Right kidney (tissue), 1 donor: ENCODE measurements around the gene ESYT3.
"Not testable (repeated sequence)": the region's sequence is repeated elsewhere in the genome, so short reads cannot be mapped to it uniquely, and the experiment has no call there.

Experiments used
- DNase-seq: peaks from one replicate; pipeline ENCODE4 v3.0.0-alpha.2; 2016

Gene ESYT3

GRCh38 chr3:138412821-138413551 is 21.4 kb upstream of the ESYT3 start:
- DNase-seq: no peak

- not testable (repeated sequence) for DNase-seq
Observed at GRCh38 chr3:138416236-138416635, 18.2 kb upstream of the ESYT3 start.

GRCh38 chr3:138417559-138417982 is 16.8 kb upstream of the ESYT3 start:
- DNase-seq: peak; percentile 37

GRCh38 chr3:138418601-138419206 is 15.7 kb upstream of the ESYT3 start:
- no peak for DNase-seq

- no peak for DNase-seq
Observed at GRCh38 chr3:138423316-138423715, 11.1 kb upstream of the ESYT3 start.

- no peak for DNase-seq
Observed at GRCh38 chr3:138424323-138424722, 10.1 kb upstream of the ESYT3 start.

GRCh38 chr3:138426211-138426610 is 8.2 kb upstream of the ESYT3 start:
- DNase-seq: no peak

- DNase-seq: not testable (repeated sequence)
Observed at GRCh38 chr3:138426754-138427153, 7.7 kb upstream of the ESYT3 start.

- no peak for DNase-seq
Observed at GRCh38 chr3:138429665-138430064, 4.8 kb upstream of the ESYT3 start.

- DNase-seq: no peak
Observed at GRCh38 chr3:138432576-138433240, 1.7 kb upstream of the ESYT3 start.

GRCh38 chr3:138433892-138434275 is 532 bp upstream of the ESYT3 start:
- DNase-seq: no peak

- no peak for DNase-seq
Observed at GRCh38 chr3:138434875-138435772, 708 bp downstream of the ESYT3 start.

GRCh38 chr3:138435840-138436239 is 1.4 kb downstream of the ESYT3 start:
- no peak for DNase-seq

- no peak for DNase-seq
Observed at GRCh38 chr3:138437281-138437680, 2.9 kb downstream of the ESYT3 start.

- no peak for DNase-seq
Observed at GRCh38 chr3:138438896-138439295, 4.5 kb downstream of the ESYT3 start.

- DNase-seq: no peak
Observed at GRCh38 chr3:138439646-138440045, 5.2 kb downstream of the ESYT3 start.

GRCh38 chr3:138440121-138440521 is 5.7 kb downstream of the ESYT3 start:
- DNase-seq: no peak

GRCh38 chr3:138440596-138440995 is 6.2 kb downstream of the ESYT3 start:
- no peak for DNase-seq

GRCh38 chr3:138441256-138441655 is 6.8 kb downstream of the ESYT3 start:
- DNase-seq: no peak

GRCh38 chr3:138441742-138442141 is 7.3 kb downstream of the ESYT3 start:
- DNase-seq: no peak

GRCh38 chr3:138442433-138442832 is 8.0 kb downstream of the ESYT3 start:
- no peak for DNase-seq

- DNase-seq: no peak
Observed at GRCh38 chr3:138443091-138443490, 8.7 kb downstream of the ESYT3 start.
